ENCODE results near the gene MLYCD. TPM values are rescaled to one million over a fixed set of nuclear protein-coding genes. Genes with fewer than 3 reads are reported as not detected.

Gene MLYCD
- total RNA-seq, result 8.7 and 10.8 TPM in 2 replicates

- Mint-ChIP-seq H3K4me3 (peak within 1 kb of the TSS; percentile 93), H3K27ac (peak within 1 kb of the TSS; percentile 75), H3K36me3 (ENCODE audit: low read depth) (peaks cover 4% of the 10 kb centered on the region), H3K9me3 (no peaks in the 10 kb centered on the region), H3K27me3 (peaks cover 10% of the 10 kb centered on the region), H3K4me1 (peaks cover 28% of the 10 kb centered on the region)
- peak; percentile 73 for DNase-seq
- no peak for TF ChIP-seq CTCF (IDR thresholded peaks at IDR 0.05)
- intact Hi-C loops (cut with micrococcal nuclease), result loop anchor here (1.0 to 10.0 kb wide), 5 partner anchors 54 to 286 kb away; partner anchors contain the start of genes HSBP1, OSGIN1 and TAF1C
- ChIA-PET CTCF (no interaction called here), POLR2A (interaction anchor here (0.6 to 1.6 kb wide), 6 partner anchors 55 to 234 kb away, joined by 3 to 8 read pairs (median 4); partner anchors contain the start of gene MBTPS1)
- peak; percentile 95 for ATAC-seq (ENCODE audit: low read depth)
Measured at GRCh38 chr16:83898463-83899271, at the start of gene MLYCD. MLYCD (plus strand) TSS chr16:83899115; CDS start chr16:83899145, 30 bp downstream.

- intact Hi-C loops (cut with micrococcal nuclease), result no loop called here
- no peak for ATAC-seq (ENCODE audit: low read depth)
- DNase-seq, result no peak
- ChIA-PET POLR2A (no interaction called here), CTCF (no interaction called here)
- no peak overlapping the region for H3K27ac Mint-ChIP-seq
- no peak overlapping the region for H3K4me3 Mint-ChIP-seq
- TF ChIP-seq CTCF (IDR thresholded peaks at IDR 0.05), result no peak
- no peaks in the 10 kb centered on the region for H3K36me3 Mint-ChIP-seq (ENCODE audit: low read depth)
- no peaks in the 10 kb centered on the region for H3K9me3 Mint-ChIP-seq
- H3K27me3 Mint-ChIP-seq, result peaks cover 7% of the 10 kb centered on the region
- peaks cover 18% of the 10 kb centered on the region for H3K4me1 Mint-ChIP-seq
Measured at GRCh38 chr16:83849421-83849820, 49.5 kb upstream of the MLYCD start.

GRCh38 chr16:83850947-83851346 lies 48.0 kb upstream of the MLYCD start:
- Mint-ChIP-seq H3K27ac (no peak overlapping the region), H3K4me3 (no peak overlapping the region), H3K36me3 (ENCODE audit: low read depth) (no peaks in the 10 kb centered on the region), H3K27me3 (peaks cover 7% of the 10 kb centered on the region), H3K4me1 (peaks cover 10% of the 10 kb centered on the region), H3K9me3 (no peaks in the 10 kb centered on the region)
- ChIA-PET CTCF (no interaction called here), POLR2A (no interaction called here)
- DNase-seq (no peak), ATAC-seq (ENCODE audit: low read depth) (no peak)
- no peak for TF ChIP-seq CTCF (IDR thresholded peaks at IDR 0.05)
- intact Hi-C loops (cut with micrococcal nuclease), result no loop called here

GRCh38 chr16:83851473-83851872 lies 47.4 kb upstream of the MLYCD start:
- DNase-seq, result no peak
- CTCF ChIA-PET, result no interaction called here

More at GRCh38 chr16:83851473-83851872, 47.4 kb upstream of the MLYCD start:
- no peaks in the 10 kb centered on the region for H3K36me3 Mint-ChIP-seq (ENCODE audit: low read depth)
- intact Hi-C loops (cut with micrococcal nuclease), result no loop called here
- no peak for TF ChIP-seq CTCF (IDR thresholded peaks at IDR 0.05)
- peaks cover 10% of the 10 kb centered on the region for H3K4me1 Mint-ChIP-seq
- no peak overlapping the region for H3K4me3 Mint-ChIP-seq
- no peak for ATAC-seq (ENCODE audit: low read depth)
- no peak overlapping the region for H3K27ac Mint-ChIP-seq
- H3K9me3 Mint-ChIP-seq, result no peaks in the 10 kb centered on the region
- POLR2A ChIA-PET, result no interaction called here
- peaks cover 7% of the 10 kb centered on the region for H3K27me3 Mint-ChIP-seq

Data from activated B cell treated with CpG ODN at 0.5 μM for 24 hours (primary cell).